GM12878 (cell line): ENCODE data around the gene HPSE. TPM values are rescaled to one million over a fixed set of nuclear protein-coding genes. Genes with fewer than 3 reads are reported as not detected.

ENCODE experiments used
- ATAC-seq: fragments of 200-7000 bp; cut with Tn5 transposase; 3 replicates; pipeline ENCODE4 v1.9.1; 2020; ENCODE audit warnings: mild to moderate bottlenecking, moderate library complexity
- BruUV-seq: library from RNA; stranded (reverse); fragments of 400-500 nt; replicated peaks from 2 replicates; lab custom pipeline; 2021; lab: Mats Ljungman, UMichigan
- CTCF ChIA-PET: fragments of 300-600 bp; sonication (Branson Sonifier 250); formaldehyde crosslinking; extraction: SDS; loops from one replicate; lab custom pipeline; 2021; ENCODE audit warnings: inconsistent platforms; lab: Yijun Ruan, JAX
- POLR2A ChIA-PET: fragments of 350-600 bp; formaldehyde crosslinking; extraction: SDS; loops from one replicate; lab custom pipeline; 2021; ENCODE audit warnings: inconsistent platforms; lab: Charles Lee
- RAD21 ChIA-PET: fragments of 300-600 bp; sonication (Branson Sonifier 250); formaldehyde crosslinking; loops from one replicate; lab custom pipeline; 2023; ENCODE audit warnings: antibody characterized with exemption; ENCODE audit not compliant: unreplicated experiment; lab: Charles Lee
- SMC1A ChIA-PET: fragments of 300-600 bp; sonication (Branson Sonifier 250); formaldehyde crosslinking; loops from one replicate; lab custom pipeline; 2023; ENCODE audit not compliant: unreplicated experiment, uncharacterized antibody; lab: Charles Lee
- DNase-seq: peaks from one replicate; pipeline ENCODE4 v3.0.0-alpha.2; 2011; ENCODE audit warnings: low read depth, low spot score
- FAIRE-seq: peaks from 3 replicates; lab custom pipeline; 2011; peaks lifted over from hg19 to GRCh38; lab: Jason Lieb, UNC
- H2AFZ ChIP-seq: 2 replicates; pipeline ENCODE4 v1.6.0; 2011; ENCODE audit warnings: low read depth, low read length, control low read depth; ENCODE audit not compliant: control insufficient read depth
- H3K27ac ChIP-seq: 2 replicates; pipeline ENCODE4 v1.5.1; 2011; ENCODE audit warnings: control low read depth; ENCODE audit not compliant: control insufficient read depth, insufficient read depth
- H3K27me3 ChIP-seq, 2 experiments: replicated peaks in 1 of 2; 2 replicates each; pipeline versions ENCODE4 v1.6.0 to v1.6.1; 2011; ENCODE audit warnings: low read length in 1 of 2; ENCODE audit not compliant: control insufficient read depth in 2 of 2, insufficient read depth in 2 of 2
- H3K36me3 ChIP-seq, 2 experiments: 2 replicates each; pipeline ENCODE4 v1.5.1; 2011; ENCODE audit warnings: low read length in 1 of 2; ENCODE audit not compliant: control insufficient read depth in 2 of 2, insufficient read depth in 2 of 2
- H3K4me1 ChIP-seq: 2 replicates; pipeline ENCODE4 v1.6.1; 2011; ENCODE audit warnings: mild to moderate bottlenecking, low read length, moderate library complexity, mixed read lengths; ENCODE audit not compliant: control insufficient read depth, insufficient read depth
- H3K4me2 ChIP-seq: 2 replicates; pipeline ENCODE4 v1.6.0; 2011; ENCODE audit warnings: control low read depth; ENCODE audit not compliant: control insufficient read depth, insufficient read depth
- H3K4me3 ChIP-seq: fragments of 200-600 bp; sonication (generic); 2 replicates; pipeline ENCODE4 v1.5.1; 2016
- H3K79me2 ChIP-seq: 2 replicates; pipeline ENCODE4 v1.6.0; 2011; ENCODE audit warnings: low read length; ENCODE audit not compliant: control insufficient read depth, insufficient read depth
- H3K9ac ChIP-seq: 2 replicates; pipeline ENCODE4 v1.8.0; 2011; ENCODE audit warnings: low read length, control low read depth, mixed read lengths; ENCODE audit not compliant: control insufficient read depth, insufficient read depth
- H3K9me3 ChIP-seq: replicated peaks from 3 replicates; pipeline ENCODE4 v1.5.1; 2011; ENCODE audit warnings: mild to moderate bottlenecking, low read length; ENCODE audit not compliant: control insufficient read depth, insufficient read depth
- H4K20me1 ChIP-seq: 2 replicates; pipeline ENCODE4 v1.6.0; 2011; ENCODE audit not compliant: control insufficient read depth, insufficient read depth
- CUX1 ChIP-seq: IDR thresholded peaks from 2 replicates; pipeline ENCODE4 v1.6.1; 2012; ENCODE audit warnings: improper control_type of control experiment, low read depth, low read length; ENCODE audit not compliant: insufficient replicate concordance
- EED ChIP-seq: sonication (generic); IDR thresholded peaks from 2 replicates; pipeline ENCODE4 v1.6.1; 2016; ENCODE audit warnings: antibody characterized with exemption, low read depth
- FOXM1 ChIP-seq: IDR thresholded peaks from 2 replicates; pipeline ENCODE4 v1.6.1; 2012; ENCODE audit warnings: low read depth, mild to moderate bottlenecking, inconsistent platforms, low read length, moderate library complexity
- IKZF2 ChIP-seq, 2 experiments: fragments of 450-650 bp; IDR thresholded peaks; 2 replicates each; pipeline ENCODE4 v1.6.1; 2017; ENCODE audit warnings: mild to moderate bottlenecking in 2 of 2, moderate library complexity in 2 of 2
- PAX8 ChIP-seq: fragments of 450-650 bp; IDR thresholded peaks from 2 replicates; pipeline ENCODE4 v1.6.1; 2017; ENCODE audit warnings: mild to moderate bottlenecking, moderate library complexity
- POU2F2 ChIP-seq: IDR thresholded peaks from 3 replicates; pipeline ENCODE4 v1.6.1; 2011; ENCODE audit warnings: low read depth, mild to moderate bottlenecking, low read length, borderline replicate concordance
- RAD21 ChIP-seq: IDR thresholded peaks from 2 replicates; pipeline ENCODE4 v1.6.1; 2011; ENCODE audit warnings: mild to moderate bottlenecking, low read depth, low read length, moderate library complexity; ENCODE audit not compliant: insufficient read depth
- SP1 ChIP-seq: IDR thresholded peaks from one replicate; pipeline ENCODE4 v1.6.1; 2011; ENCODE audit warnings: low read depth, low read length
- WGBS: methylation state at CpG from one replicate; pipeline ENCODE4 v1.1.6; 2016; ENCODE audit warnings: low lambda C conversion rate; ENCODE audit not compliant: insufficient replicate concordance, insufficient coverage; ENCODE audit errors: missing lambda C conversion rate; 5-methylcytosine and 5-hydroxymethylcytosine counted together
- in situ Hi-C: fragments of 300-500 bp; cut with MboI; formaldehyde crosslinking; loops from 9 replicates; pipeline ENCODE4 v1.14.3; 2018; ENCODE audit warnings: mixed read lengths
- intact Hi-C: fragments of 100-400 bp; cut with micrococcal nuclease; formaldehyde crosslinking; loops from one replicate; pipeline ENCODE4 v1.14.2; 2022; ENCODE audit not compliant: unreplicated experiment
- polyA plus RNA-seq, 11 experiments: library from polyadenylated mRNA; depleted of rRNA in 4 of 11; unstranded in 6 of 11; stranded (reverse) in 5 of 11; fragments of >200 nt; fragmentation: Nextera tagmentation in 4 of 11; fragmentation: Illumina TruSeq in 1 of 11; extraction: Ambion mirVana in 4 of 11; extraction: Trizol in 1 of 11; gene quantifications; 1 replicate in 1 of 11; 2 replicates in 10 of 11; pipeline versions ENCODE4 v1.2.1 to v1.2.3, GENCODE V29; 2011 to 2016; ENCODE audit warnings: inconsistent platforms in 2 of 11, missing spikeins in 2 of 11, low read depth in 1 of 11
- total RNA-seq, 4 experiments: library from RNA; depleted of rRNA in 3 of 4; stranded (reverse); fragments of >200 nt in 3 of 4; fragmentation: Illumina TruSeq in 1 of 4; extraction: Trizol in 1 of 4; gene quantifications; 2 replicates each; pipeline versions ENCODE4 v1.2.1 to v1.2.3, GENCODE V29; 2013 to 2021
- TF ChIP-seq, protein P1 (sequence below): fragments of 450-650 bp; formaldehyde crosslinking; IDR thresholded peaks from 2 replicates; pipeline ENCODE4 v1.5.0; 2022; ENCODE audit warnings: mild to moderate bottlenecking, missing genetic modification characterization

Gene HPSE
- total and polyA plus RNA-seq, 10 of the 15 experiments (the other 5 are each of a cell fraction or from before 2014, with no cell fraction given) = 0.16 to 0.89 (median 0.58) TPM

DNA sequence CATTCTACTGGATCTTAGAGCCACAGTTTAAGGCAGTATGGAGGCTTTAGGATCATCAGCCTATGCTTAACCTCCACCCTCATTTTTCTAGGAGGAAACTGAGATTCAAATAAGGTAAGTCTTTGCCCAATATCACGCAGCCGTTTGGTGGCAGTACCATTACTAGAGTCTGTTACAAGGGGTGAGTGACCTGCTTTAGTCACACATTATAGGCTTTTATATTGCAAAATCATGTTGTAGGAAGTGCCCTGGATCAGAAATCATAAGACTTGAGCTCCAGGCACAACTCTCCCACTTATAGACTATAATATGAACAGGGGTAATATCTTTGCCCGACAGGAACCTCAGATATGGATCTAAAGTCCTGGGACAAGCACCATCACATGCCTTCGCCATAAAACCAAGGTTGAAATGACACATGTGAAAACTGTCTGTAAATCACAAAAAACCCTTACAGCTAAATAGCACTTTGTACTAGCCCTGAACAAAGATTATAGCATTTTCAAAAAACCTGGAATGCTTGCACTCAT lies 19.2 kb downstream of the HPSE start:
- no TSS peak for BruUV-seq
- WGBS = 95% methylated on average over 4 of the region's 4 CpGs
- TF ChIP-seq FOXM1 (no peak), POU2F2 (no peak), SP1 (no peak), EED (no peak), IKZF2 (IDR thresholded peaks at IDR 0.05) (no peak), CUX1 (no peak), RAD21 (no peak), PAX8 (no peak)
- TF ChIP-seq, protein P1, sequence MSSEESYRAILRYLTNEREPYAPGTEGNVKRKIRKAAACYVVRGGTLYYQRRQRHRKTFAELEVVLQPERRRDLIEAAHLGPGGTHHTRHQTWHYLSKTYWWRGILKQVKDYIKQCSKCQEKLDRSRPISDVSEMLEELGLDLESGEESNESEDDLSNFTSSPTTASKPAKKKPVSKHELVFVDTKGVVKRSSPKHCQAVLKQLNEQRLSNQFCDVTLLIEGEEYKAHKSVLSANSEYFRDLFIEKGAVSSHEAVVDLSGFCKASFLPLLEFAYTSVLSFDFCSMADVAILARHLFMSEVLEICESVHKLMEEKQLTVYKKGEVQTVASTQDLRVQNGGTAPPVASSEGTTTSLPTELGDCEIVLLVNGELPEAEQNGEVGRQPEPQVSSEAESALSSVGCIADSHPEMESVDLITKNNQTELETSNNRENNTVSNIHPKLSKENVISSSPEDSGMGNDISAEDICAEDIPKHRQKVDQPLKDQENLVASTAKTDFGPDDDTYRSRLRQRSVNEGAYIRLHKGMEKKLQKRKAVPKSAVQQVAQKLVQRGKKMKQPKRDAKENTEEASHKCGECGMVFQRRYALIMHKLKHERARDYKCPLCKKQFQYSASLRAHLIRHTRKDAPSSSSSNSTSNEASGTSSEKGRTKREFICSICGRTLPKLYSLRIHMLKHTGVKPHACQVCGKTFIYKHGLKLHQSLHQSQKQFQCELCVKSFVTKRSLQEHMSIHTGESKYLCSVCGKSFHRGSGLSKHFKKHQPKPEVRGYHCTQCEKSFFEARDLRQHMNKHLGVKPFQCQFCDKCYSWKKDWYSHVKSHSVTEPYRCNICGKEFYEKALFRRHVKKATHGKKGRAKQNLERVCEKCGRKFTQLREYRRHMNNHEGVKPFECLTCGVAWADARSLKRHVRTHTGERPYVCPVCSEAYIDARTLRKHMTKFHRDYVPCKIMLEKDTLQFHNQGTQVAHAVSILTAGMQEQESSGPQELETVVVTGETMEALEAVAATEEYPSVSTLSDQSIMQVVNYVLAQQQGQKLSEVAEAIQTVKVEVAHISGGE (CRISPR knock-in tag) = no peak
- ChIA-PET POLR2A (no interaction called here), RAD21 (no interaction called here), CTCF (interaction anchor here (1.1 kb wide), 1 partner anchor 14 kb away, joined by 3 read pairs; no protein-coding TSS in a partner anchor), SMC1A (no interaction called here)
- H3K9me3 ChIP-seq = no peaks in the 10 kb centered on the region
- H4K20me1 ChIP-seq = no peaks in the 10 kb centered on the region
- H3K36me3 ChIP-seq = no peaks in the 10 kb centered on the region
- H3K27ac ChIP-seq = no peak overlapping the region
- H3K4me3 ChIP-seq = no peak overlapping the region
- in situ Hi-C loops = no loop called here
- intact Hi-C loops = no loop called here
- H3K4me1 ChIP-seq = no peaks in the 10 kb centered on the region
- no peak for ATAC-seq
- H3K9ac ChIP-seq = no peak overlapping the region
- H3K27me3 ChIP-seq = no peaks in the 10 kb centered on the region
- no peaks in the 10 kb centered on the region for H3K79me2 ChIP-seq
- H3K4me2 ChIP-seq = no peak overlapping the region
- DNase-seq = no peak
- FAIRE-seq = no peak
- no peak overlapping the region for H2AFZ ChIP-seq
